HEK293 (cell line): ENCODE results near the gene MAP1B.

Experiments
- CTCF ChIP-seq: fragments of 450-650 bp; formaldehyde crosslinking; IDR thresholded peaks from 2 replicates; pipeline ENCODE4 v1.5.1; 2016; ENCODE audit warnings: missing biosample characterization, missing genetic modification characterization
- REST ChIP-seq: fragments of 450-650 bp; formaldehyde crosslinking; IDR thresholded peaks from 2 replicates; pipeline ENCODE4 v1.5.1; 2016; ENCODE audit warnings: missing biosample characterization, missing genetic modification characterization
- ZNF202 ChIP-seq: fragments of 450-650 bp; formaldehyde crosslinking; IDR thresholded peaks from 2 replicates; pipeline ENCODE4 v1.5.1; 2016; ENCODE audit warnings: missing biosample characterization, missing genetic modification characterization, borderline replicate concordance
- ZNF549 ChIP-seq: fragments of 450-650 bp; IDR thresholded peaks from 2 replicates; pipeline ENCODE4 v1.5.1; 2018; ENCODE audit warnings: missing biosample characterization, missing genetic modification characterization, mild to moderate bottlenecking, inconsistent platforms, moderate library complexity

GRCh38 chr5:72070529-72070928, 36.7 kb upstream of the MAP1B start:
- TF ChIP-seq CTCF (tag by site-specific recombination), result no peak
- TF ChIP-seq ZNF549 (tag by site-specific recombination), result no peak
- no peak for TF ChIP-seq ZNF202 (tag by site-specific recombination)
- no peak for TF ChIP-seq REST
